ENCODE data around the gene C1QL1. TPM values are rescaled to one million over a fixed set of nuclear protein-coding genes. Genes with fewer than 3 reads are reported as not detected.

C1QL1 gene
- total and polyA plus RNA-seq, 9 of the 15 experiments (the other 6 are each of a cell fraction or from before 2014, with no cell fraction given), result 0.07 to 0.12 (median 0.09) TPM; not detected in 6

- H4K20me1 ChIP-seq (replicated peaks; ENCODE audit: control insufficient read depth, insufficient read depth, low read length), result no peaks in the 10 kb centered on the region
- in situ Hi-C loops (cut with MboI), result no loop called here
- no peaks in the 10 kb centered on the region for H3K9me3 ChIP-seq (replicated peaks; ENCODE audit: control insufficient read depth, insufficient read depth, low read depth, low read length)
- peak; percentile 91 for ATAC-seq
- ChIA-PET POLR2A (interaction anchor here (0.6 to 4.8 kb wide), 5 partner anchors 10 to 206 kb away, joined by 3 to 28 read pairs (median 4); partner anchors contain the start of gene EFTUD2), CTCF (ENCODE audit: low intra/inter-chr PET ratio) (interaction anchor here (0.6 to 1.1 kb wide), 2 partner anchors 110 to 114 kb away, joined by 3 to 4 read pairs; no protein-coding TSS in a partner anchor)
- no TSS peak for BruUV-seq (replicated peaks)
- DNase-seq (ENCODE audit: extremely low read depth in 1 of 4, low spot score in 3 of 4), result peak; percentile 69 to 84 (median 76)
- no peaks in the 10 kb centered on the region for H3K79me2 ChIP-seq (ENCODE audit: control insufficient read depth, insufficient read depth, low read length)
- H3K27ac ChIP-seq (ENCODE audit: extremely low read depth, low read depth, low read length), result no peak overlapping the region
- peak overlapping the region; percentile 3 to 28; a peak in 1 of 4 replicates for H3K9ac ChIP-seq (ENCODE audit: insufficient read depth in 1 of 2, low read depth in 2 of 2, low read length in 2 of 2)
- peaks cover 27 to 37% of the 10 kb centered on the region in 2 experiments for H3K4me1 ChIP-seq (replicated peaks in 1 of 2; ENCODE audit: control insufficient read depth in 2 of 2, insufficient read depth in 2 of 2, low read length in 2 of 2)
- H3K9me1 ChIP-seq (ENCODE audit: control insufficient read depth, insufficient read depth, low read length), result peaks cover 4% of the 10 kb centered on the region
- no peaks in the 10 kb centered on the region for H3K36me3 ChIP-seq (ENCODE audit: control insufficient read depth, insufficient read depth, low read length)
- H2AFZ ChIP-seq (ENCODE audit: low read depth, low read length), result peak overlapping the region; percentile 76
- WGBS (ENCODE audit: insufficient coverage, low coverage, missing lambda C conversion rate), result 29% methylated on average over 40 of the region's 56 CpGs
- H3K4me3 ChIP-seq, result no peak overlapping the region
- FAIRE-seq, result peak; percentile 98
- H3K27me3 ChIP-seq (ENCODE audit: control insufficient read depth in 2 of 2, insufficient read depth in 2 of 2, low read length in 2 of 2), result peaks cover 0 to 11% of the 10 kb centered on the region in 2 experiments; a peak in 1 of 5 replicates
- intact Hi-C loops (cut with micrococcal nuclease), result no loop called here
- H3K4me2 ChIP-seq (ENCODE audit: insufficient read depth, low read length), result peak overlapping the region; percentile 48
- no peak for TF ChIP-seq CBX2 (IDR thresholded peaks at IDR 0.05; ENCODE audit: insufficient read depth, low read length, poor library complexity, severe bottlenecking)
- no peak for TF ChIP-seq HNRNPUL1 (IDR thresholded peaks at IDR 0.05; ENCODE audit: low read length)
- peak; percentile 25 to 54; a peak in 1 of 4 replicates for TF ChIP-seq MAZ (CRISPR knock-in tag; conservative IDR thresholded peaks at IDR 0.05 in 1 of 2, IDR thresholded peaks at IDR 0.05 in 1 of 2)
- TF ChIP-seq DLX4 (CRISPR knock-in tag; IDR thresholded peaks at IDR 0.05), result no peak
- 0 out of 2 replicates have a peak, but pooled peaks have one; percentile 42 for TF ChIP-seq HDGF (IDR thresholded peaks at IDR 0.05)
- TF ChIP-seq PKNOX1 (IDR thresholded peaks at IDR 0.05), result peak; percentile 34; the same call in 1 of the 2 replicates
- 0 out of 2 replicates have a peak, but pooled peaks have one; percentile 18 for TF ChIP-seq JUND (IDR thresholded peaks at IDR 0.05; ENCODE audit: borderline replicate concordance, low read depth, low read length)
- TF ChIP-seq JUND (tag; IDR thresholded peaks at IDR 0.05; ENCODE audit: borderline replicate concordance, low read depth, low read length), result peak; percentile 16; the same call in 1 of the 3 replicates
- peak; percentile 60 for TF ChIP-seq CXXC5 (CRISPR knock-in tag; IDR thresholded peaks at IDR 0.05)
- TF ChIP-seq BRCA1 (IDR thresholded peaks at IDR 0.05), result no peak
- TF ChIP-seq BRCA1 (CRISPR knock-in tag; IDR thresholded peaks at IDR 0.05), result 0 out of 2 replicates have a peak, but pooled peaks have one; percentile 22
- peak in 1 of 2 experiments; percentile 66; a peak in 1 of 4 replicates for TF ChIP-seq RCOR1 (IDR thresholded peaks at IDR 0.05; ENCODE audit: borderline replicate concordance in 1 of 2, low read depth in 2 of 2, low read length in 2 of 2)
- 0 out of 2 replicates have a peak, but pooled peaks have one; percentile 20 for TF ChIP-seq ZNF583 (CRISPR knock-in tag; IDR thresholded peaks at IDR 0.05)
- TF ChIP-seq KHSRP (IDR thresholded peaks at IDR 0.05), result no peak
- TF ChIP-seq GTF3C2 (IDR thresholded peaks at IDR 0.05; ENCODE audit: borderline replicate concordance, extremely low read depth, insufficient read length), result no peak
- no peak for TF ChIP-seq ZNF140 (CRISPR knock-in tag; IDR thresholded peaks at IDR 0.05)
- 0 out of 2 replicates have a peak, but pooled peaks have one; percentile 36 for TF ChIP-seq RB1 (IDR thresholded peaks at IDR 0.05; ENCODE audit: low read depth)
Measured at GRCh38 chr17:44911133-44912001, 56.7 kb downstream of the C1QL1 start.

Measured in K562 (cell line).